ENCODE results near the gene ARPC5L. TPM values are rescaled to one million over a fixed set of nuclear protein-coding genes. Genes with fewer than 3 reads are reported as not detected.

Gene ARPC5L
- total RNA-seq, 1 experiment from 2014 or later: 47.2 TPM

DNA sequence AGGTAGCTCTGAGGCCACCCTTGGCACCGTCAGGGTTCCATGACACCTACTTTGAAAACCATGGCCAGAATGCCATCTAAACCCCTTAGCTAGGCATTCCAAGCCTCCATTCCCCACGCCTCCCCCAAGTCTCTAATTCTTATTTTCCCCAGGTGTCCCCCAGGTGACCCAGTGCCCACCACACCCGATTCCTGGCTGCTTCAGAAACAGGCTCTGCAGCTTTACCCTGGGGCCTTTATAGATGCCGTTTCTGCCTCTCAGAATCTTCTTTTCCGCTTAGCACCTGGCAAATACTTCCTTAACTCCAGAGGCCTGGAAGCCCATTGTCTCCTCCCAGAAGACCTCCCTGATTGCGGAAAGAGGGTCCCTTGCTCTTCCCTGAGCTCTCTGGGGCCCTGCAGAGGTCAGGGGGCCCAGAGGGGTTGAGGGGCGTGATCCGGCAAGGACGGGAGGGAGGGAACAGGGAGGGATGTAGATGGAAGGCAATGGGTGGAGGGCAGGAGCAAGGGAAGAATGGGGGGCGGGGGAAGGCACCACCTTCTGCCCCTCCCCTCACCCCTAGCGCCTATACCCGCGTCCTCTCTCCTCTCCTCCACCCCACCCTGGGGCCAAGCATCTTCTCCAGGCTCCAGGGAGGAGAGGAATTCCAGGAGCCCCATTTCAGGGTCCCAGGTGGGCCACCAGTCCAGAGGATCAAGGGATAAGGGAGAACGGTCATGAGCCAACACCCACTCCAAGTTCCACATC is 20.7 kb upstream of the ARPC5L start:
- ChIA-PET POLR2A (interaction anchor here (1.0 to 1.5 kb wide), 5 partner anchors 15 to 70 kb away, joined by 3 to 7 read pairs (median 6); partner anchors contain the start of genes NR6A1 and OLFML2A), CTCF (interaction anchor here (0.6 to 12.7 kb wide), 30 partner anchors 11 to 563 kb away, joined by 3 to 323 read pairs (median 8); partner anchors contain the start of genes ARPC5L, NR6A1, OLFML2A and RPL35)
- no peak for DNase-seq (ENCODE audit: low spot score)
- TF ChIP-seq, protein P1, sequence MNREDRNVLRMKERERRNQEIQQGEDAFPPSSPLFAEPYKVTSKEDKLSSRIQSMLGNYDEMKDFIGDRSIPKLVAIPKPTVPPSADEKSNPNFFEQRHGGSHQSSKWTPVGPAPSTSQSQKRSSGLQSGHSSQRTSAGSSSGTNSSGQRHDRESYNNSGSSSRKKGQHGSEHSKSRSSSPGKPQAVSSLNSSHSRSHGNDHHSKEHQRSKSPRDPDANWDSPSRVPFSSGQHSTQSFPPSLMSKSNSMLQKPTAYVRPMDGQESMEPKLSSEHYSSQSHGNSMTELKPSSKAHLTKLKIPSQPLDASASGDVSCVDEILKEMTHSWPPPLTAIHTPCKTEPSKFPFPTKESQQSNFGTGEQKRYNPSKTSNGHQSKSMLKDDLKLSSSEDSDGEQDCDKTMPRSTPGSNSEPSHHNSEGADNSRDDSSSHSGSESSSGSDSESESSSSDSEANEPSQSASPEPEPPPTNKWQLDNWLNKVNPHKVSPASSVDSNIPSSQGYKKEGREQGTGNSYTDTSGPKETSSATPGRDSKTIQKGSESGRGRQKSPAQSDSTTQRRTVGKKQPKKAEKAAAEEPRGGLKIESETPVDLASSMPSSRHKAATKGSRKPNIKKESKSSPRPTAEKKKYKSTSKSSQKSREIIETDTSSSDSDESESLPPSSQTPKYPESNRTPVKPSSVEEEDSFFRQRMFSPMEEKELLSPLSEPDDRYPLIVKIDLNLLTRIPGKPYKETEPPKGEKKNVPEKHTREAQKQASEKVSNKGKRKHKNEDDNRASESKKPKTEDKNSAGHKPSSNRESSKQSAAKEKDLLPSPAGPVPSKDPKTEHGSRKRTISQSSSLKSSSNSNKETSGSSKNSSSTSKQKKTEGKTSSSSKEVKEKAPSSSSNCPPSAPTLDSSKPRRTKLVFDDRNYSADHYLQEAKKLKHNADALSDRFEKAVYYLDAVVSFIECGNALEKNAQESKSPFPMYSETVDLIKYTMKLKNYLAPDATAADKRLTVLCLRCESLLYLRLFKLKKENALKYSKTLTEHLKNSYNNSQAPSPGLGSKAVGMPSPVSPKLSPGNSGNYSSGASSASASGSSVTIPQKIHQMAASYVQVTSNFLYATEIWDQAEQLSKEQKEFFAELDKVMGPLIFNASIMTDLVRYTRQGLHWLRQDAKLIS (CRISPR knock-in tag; IDR thresholded peaks at IDR 0.05; ENCODE audit: borderline replicate concordance): no peak
- TF ChIP-seq TP53 (CRISPR knock-in tag; IDR thresholded peaks at IDR 0.05) (no peak), SP1 (CRISPR knock-in tag; conservative IDR thresholded peaks at IDR 0.05) (no peak), SMAD4 (CRISPR knock-in tag; IDR thresholded peaks at IDR 0.05) (no peak), ETV6 (CRISPR knock-in tag; IDR thresholded peaks at IDR 0.05) (no peak), ZNF219 (CRISPR knock-in tag; IDR thresholded peaks at IDR 0.05; ENCODE audit: borderline replicate concordance) (no peak), MYBL2 (CRISPR knock-in tag; IDR thresholded peaks at IDR 0.05) (no peak), ZNF121 (CRISPR knock-in tag; IDR thresholded peaks at IDR 0.05) (no peak), CREM (CRISPR knock-in tag; IDR thresholded peaks at IDR 0.05) (no peak), CBFB (CRISPR knock-in tag; IDR thresholded peaks at IDR 0.05; ENCODE audit: low read depth) (no peak), ZNF232 (CRISPR knock-in tag; IDR thresholded peaks at IDR 0.05) (no peak)
- TF ChIP-seq, protein P2, sequence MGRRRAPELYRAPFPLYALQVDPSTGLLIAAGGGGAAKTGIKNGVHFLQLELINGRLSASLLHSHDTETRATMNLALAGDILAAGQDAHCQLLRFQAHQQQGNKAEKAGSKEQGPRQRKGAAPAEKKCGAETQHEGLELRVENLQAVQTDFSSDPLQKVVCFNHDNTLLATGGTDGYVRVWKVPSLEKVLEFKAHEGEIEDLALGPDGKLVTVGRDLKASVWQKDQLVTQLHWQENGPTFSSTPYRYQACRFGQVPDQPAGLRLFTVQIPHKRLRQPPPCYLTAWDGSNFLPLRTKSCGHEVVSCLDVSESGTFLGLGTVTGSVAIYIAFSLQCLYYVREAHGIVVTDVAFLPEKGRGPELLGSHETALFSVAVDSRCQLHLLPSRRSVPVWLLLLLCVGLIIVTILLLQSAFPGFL (CRISPR knock-in tag; IDR thresholded peaks at IDR 0.05; ENCODE audit: borderline replicate concordance): no peak
- TF ChIP-seq, protein P3, sequence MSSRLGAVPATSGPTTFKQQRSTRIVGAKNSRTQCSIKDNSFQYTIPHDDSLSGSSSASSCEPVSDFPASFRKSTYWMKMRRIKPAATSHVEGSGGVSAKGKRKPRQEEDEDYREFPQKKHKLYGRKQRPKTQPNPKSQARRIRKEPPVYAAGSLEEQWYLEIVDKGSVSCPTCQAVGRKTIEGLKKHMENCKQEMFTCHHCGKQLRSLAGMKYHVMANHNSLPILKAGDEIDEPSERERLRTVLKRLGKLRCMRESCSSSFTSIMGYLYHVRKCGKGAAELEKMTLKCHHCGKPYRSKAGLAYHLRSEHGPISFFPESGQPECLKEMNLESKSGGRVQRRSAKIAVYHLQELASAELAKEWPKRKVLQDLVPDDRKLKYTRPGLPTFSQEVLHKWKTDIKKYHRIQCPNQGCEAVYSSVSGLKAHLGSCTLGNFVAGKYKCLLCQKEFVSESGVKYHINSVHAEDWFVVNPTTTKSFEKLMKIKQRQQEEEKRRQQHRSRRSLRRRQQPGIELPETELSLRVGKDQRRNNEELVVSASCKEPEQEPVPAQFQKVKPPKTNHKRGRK (CRISPR knock-in tag; IDR thresholded peaks at IDR 0.05; ENCODE audit: borderline replicate concordance): no peak
- TF ChIP-seq, protein P4, sequence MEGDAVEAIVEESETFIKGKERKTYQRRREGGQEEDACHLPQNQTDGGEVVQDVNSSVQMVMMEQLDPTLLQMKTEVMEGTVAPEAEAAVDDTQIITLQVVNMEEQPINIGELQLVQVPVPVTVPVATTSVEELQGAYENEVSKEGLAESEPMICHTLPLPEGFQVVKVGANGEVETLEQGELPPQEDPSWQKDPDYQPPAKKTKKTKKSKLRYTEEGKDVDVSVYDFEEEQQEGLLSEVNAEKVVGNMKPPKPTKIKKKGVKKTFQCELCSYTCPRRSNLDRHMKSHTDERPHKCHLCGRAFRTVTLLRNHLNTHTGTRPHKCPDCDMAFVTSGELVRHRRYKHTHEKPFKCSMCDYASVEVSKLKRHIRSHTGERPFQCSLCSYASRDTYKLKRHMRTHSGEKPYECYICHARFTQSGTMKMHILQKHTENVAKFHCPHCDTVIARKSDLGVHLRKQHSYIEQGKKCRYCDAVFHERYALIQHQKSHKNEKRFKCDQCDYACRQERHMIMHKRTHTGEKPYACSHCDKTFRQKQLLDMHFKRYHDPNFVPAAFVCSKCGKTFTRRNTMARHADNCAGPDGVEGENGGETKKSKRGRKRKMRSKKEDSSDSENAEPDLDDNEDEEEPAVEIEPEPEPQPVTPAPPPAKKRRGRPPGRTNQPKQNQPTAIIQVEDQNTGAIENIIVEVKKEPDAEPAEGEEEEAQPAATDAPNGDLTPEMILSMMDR (IDR thresholded peaks at IDR 0.05): no peak
- Mint-ChIP-seq H3K36me3 (no peaks in the 10 kb centered on the region), H3K27me3 (ENCODE audit: low read depth) (no peaks in the 10 kb centered on the region), H3K4me3 (no peak overlapping the region), H3K4me1 (peaks cover 3% of the 10 kb centered on the region; the same call in 1 of the 2 replicates), H3K27ac (no peak overlapping the region), H3K9me3 (peaks cover 3% of the 10 kb centered on the region; the same call in 1 of the 2 replicates)
- no peak for ATAC-seq

DNA sequence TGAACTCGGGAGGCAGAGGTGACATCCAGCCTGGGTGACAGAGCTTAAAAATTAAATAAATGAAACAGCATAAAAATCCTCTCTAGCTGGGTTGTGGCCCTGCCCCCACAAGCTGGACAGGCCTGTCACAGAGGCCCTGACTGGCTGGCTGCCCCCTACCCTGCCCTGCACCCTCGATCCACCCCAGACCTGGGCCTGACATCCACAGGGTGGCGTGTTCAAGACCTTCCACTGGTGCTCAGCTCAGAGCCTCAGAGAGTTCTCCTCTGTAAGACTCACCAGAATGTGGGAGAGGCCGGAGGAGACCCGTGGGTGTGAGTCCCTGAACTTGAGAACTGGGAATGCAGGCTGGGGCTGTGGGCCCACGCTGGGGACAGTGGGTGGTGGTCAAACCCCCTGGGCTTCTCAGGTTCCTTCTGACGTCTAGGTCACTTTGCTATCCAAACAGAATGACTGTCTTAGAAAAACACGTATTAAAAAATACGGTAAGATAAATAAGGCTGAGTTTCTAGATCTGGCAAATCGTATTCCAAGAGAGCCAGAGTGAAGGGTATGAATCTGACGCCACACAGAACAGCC is 18.4 kb upstream of the ARPC5L start:
- Mint-ChIP-seq H3K9me3 (no peaks in the 10 kb centered on the region), H3K4me1 (peaks cover 3% of the 10 kb centered on the region; the same call in 1 of the 2 replicates), H3K27me3 (ENCODE audit: low read depth) (no peaks in the 10 kb centered on the region), H3K27ac (no peak overlapping the region), H3K4me3 (no peak overlapping the region), H3K36me3 (no peaks in the 10 kb centered on the region)
- CTCF ChIA-PET: interaction anchor here (11.4 to 12.7 kb wide), 2 partner anchors 9 to 69 kb away, joined by 283 to 323 read pairs; partner anchors contain the start of genes NR6A1, OLFML2A and WDR38
- TF ChIP-seq, protein P5, sequence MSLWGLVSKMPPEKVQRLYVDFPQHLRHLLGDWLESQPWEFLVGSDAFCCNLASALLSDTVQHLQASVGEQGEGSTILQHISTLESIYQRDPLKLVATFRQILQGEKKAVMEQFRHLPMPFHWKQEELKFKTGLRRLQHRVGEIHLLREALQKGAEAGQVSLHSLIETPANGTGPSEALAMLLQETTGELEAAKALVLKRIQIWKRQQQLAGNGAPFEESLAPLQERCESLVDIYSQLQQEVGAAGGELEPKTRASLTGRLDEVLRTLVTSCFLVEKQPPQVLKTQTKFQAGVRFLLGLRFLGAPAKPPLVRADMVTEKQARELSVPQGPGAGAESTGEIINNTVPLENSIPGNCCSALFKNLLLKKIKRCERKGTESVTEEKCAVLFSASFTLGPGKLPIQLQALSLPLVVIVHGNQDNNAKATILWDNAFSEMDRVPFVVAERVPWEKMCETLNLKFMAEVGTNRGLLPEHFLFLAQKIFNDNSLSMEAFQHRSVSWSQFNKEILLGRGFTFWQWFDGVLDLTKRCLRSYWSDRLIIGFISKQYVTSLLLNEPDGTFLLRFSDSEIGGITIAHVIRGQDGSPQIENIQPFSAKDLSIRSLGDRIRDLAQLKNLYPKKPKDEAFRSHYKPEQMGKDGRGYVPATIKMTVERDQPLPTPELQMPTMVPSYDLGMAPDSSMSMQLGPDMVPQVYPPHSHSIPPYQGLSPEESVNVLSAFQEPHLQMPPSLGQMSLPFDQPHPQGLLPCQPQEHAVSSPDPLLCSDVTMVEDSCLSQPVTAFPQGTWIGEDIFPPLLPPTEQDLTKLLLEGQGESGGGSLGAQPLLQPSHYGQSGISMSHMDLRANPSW (CRISPR knock-in tag; conservative IDR thresholded peaks at IDR 0.05; ENCODE audit: low read depth): no peak
- no peak for TF ChIP-seq KAT7 (CRISPR knock-in tag; IDR thresholded peaks at IDR 0.05; ENCODE audit: borderline replicate concordance)
- TF ChIP-seq ATF1 (CRISPR knock-in tag; IDR thresholded peaks at IDR 0.05): no peak
- TF ChIP-seq, protein P6, sequence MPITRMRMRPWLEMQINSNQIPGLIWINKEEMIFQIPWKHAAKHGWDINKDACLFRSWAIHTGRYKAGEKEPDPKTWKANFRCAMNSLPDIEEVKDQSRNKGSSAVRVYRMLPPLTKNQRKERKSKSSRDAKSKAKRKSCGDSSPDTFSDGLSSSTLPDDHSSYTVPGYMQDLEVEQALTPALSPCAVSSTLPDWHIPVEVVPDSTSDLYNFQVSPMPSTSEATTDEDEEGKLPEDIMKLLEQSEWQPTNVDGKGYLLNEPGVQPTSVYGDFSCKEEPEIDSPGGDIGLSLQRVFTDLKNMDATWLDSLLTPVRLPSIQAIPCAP (CRISPR knock-in tag; IDR thresholded peaks at IDR 0.05): no peak
- DNase-seq (ENCODE audit: low spot score) (no peak), ATAC-seq (no peak)
- POLR2A ChIA-PET: no interaction called here
